GM21825 (cell line): Measurements from ENCODE around the gene NGB.
"Not testable (repeated sequence)": the region's sequence is repeated elsewhere in the genome, so short reads cannot be mapped to it uniquely, and the experiment has no call there.

Source experiments
- ATAC-seq: cut with Tn5 transposase; IDR thresholded peaks from one replicate; pipeline ENCODE4 v1.9.1; 2021; ENCODE audit warnings: mild to moderate bottlenecking, moderate library complexity; ENCODE audit not compliant: unreplicated experiment

Gene NGB

GRCh38 chr14:77296906-77297305 lies 25.9 kb upstream of the NGB start:
- no peak for ATAC-seq

GRCh38 chr14:77296155-77296554 lies 25.1 kb upstream of the NGB start:
- ATAC-seq: no peak

- no peak for ATAC-seq
Measured at GRCh38 chr14:77290705-77291104, 19.7 kb upstream of the NGB start.

- no peak for ATAC-seq
Measured at GRCh38 chr14:77286576-77286975, 15.6 kb upstream of the NGB start.

GRCh38 chr14:77284466-77284865 lies 13.5 kb upstream of the NGB start:
- no peak for ATAC-seq

GRCh38 chr14:77284066-77284465 lies 13.1 kb upstream of the NGB start:
- ATAC-seq: no peak

- ATAC-seq: no peak
Measured at GRCh38 chr14:77281852-77282410, 10.9 kb upstream of the NGB start.

GRCh38 chr14:77280921-77281320 lies 9.9 kb upstream of the NGB start:
- ATAC-seq: not testable (repeated sequence)

- ATAC-seq: no peak
Measured at GRCh38 chr14:77279719-77280118, 8.7 kb upstream of the NGB start.

- ATAC-seq: no peak
Measured at GRCh38 chr14:77278461-77279230, 7.6 kb upstream of the NGB start.

- no peak for ATAC-seq
Measured at GRCh38 chr14:77276959-77277358, 6.0 kb upstream of the NGB start.

GRCh38 chr14:77276295-77276935 lies 5.4 kb upstream of the NGB start:
- ATAC-seq: no peak

GRCh38 chr14:77275601-77276017 lies 4.6 kb upstream of the NGB start:
- no peak for ATAC-seq

GRCh38 chr14:77275041-77275580 lies 4.1 kb upstream of the NGB start:
- no peak for ATAC-seq

- ATAC-seq: no peak
Measured at GRCh38 chr14:77273796-77274195, 2.8 kb upstream of the NGB start.

- ATAC-seq: no peak
Measured at GRCh38 chr14:77272261-77272660, 1.3 kb upstream of the NGB start.

- ATAC-seq: no peak
Measured at GRCh38 chr14:77270361-77271112, 469 bp downstream of the NGB start.

- ATAC-seq: no peak
Measured at GRCh38 chr14:77268989-77269600, 1.9 kb downstream of the NGB start.

GRCh38 chr14:77267937-77268699 lies 2.9 kb downstream of the NGB start:
- ATAC-seq: no peak

GRCh38 chr14:77266336-77266735 lies 4.7 kb downstream of the NGB start:
- ATAC-seq: no peak
